Endothelial cell of umbilical vein (primary cell): ENCODE data around the gene TRIP11. TPM values are rescaled to one million over a fixed set of nuclear protein-coding genes. Genes with fewer than 3 reads are reported as not detected.

Experiments used
- BruUV-seq: library from RNA; stranded (reverse); fragments of 400-500 nt; replicated peaks from 2 replicates; lab custom pipeline; 2021; lab: Mats Ljungman, UMichigan
- CTCF ChIA-PET: fragments of 300-600, 350-600 bp; sonication (Branson Sonifier 250); formaldehyde crosslinking; loops from one replicate; lab custom pipeline; 2021; ENCODE audit warnings: antibody characterized with exemption, inconsistent platforms; lab: Charles Lee
- POLR2A ChIA-PET: fragments of 300-600, 350-600 bp; sonication (Branson Sonifier 250); formaldehyde crosslinking; loops from one replicate; lab custom pipeline; 2021; ENCODE audit warnings: antibody characterized with exemption, inconsistent platforms; lab: Charles Lee
- DNase-seq: peaks from one replicate; pipeline ENCODE4 v3.0.0-alpha.2; 2011; ENCODE audit warnings: low read depth, low spot score
- FAIRE-seq: peaks from 2 replicates; lab custom pipeline; 2011; peaks lifted over from hg19 to GRCh38; lab: Jason Lieb, UNC
- H2AFZ ChIP-seq: 2 replicates; pipeline ENCODE4 v1.6.0; 2012; ENCODE audit warnings: low read depth, low read length, control low read depth, inconsistent platforms
- H3K27ac ChIP-seq: 2 replicates; pipeline ENCODE4 v1.5.1; 2011; ENCODE audit warnings: low read depth, mild to moderate bottlenecking, control low read depth, low read length, moderate library complexity; ENCODE audit not compliant: insufficient read depth
- H3K27me3 ChIP-seq, 2 experiments: 2 replicates each; pipeline versions ENCODE4 v1.6.0 to v1.6.1; 2011; ENCODE audit warnings: low read length in 2 of 2, mixed read lengths in 1 of 2; ENCODE audit not compliant: control insufficient read depth in 2 of 2, insufficient read depth in 2 of 2
- H3K36me3 ChIP-seq, 2 experiments: 2 replicates in 1 of 2; 3 replicates in 1 of 2; pipeline ENCODE4 v1.5.1; 2011; ENCODE audit warnings: low read length in 2 of 2, mild to moderate bottlenecking in 1 of 2, moderate library complexity in 1 of 2; ENCODE audit not compliant: control insufficient read depth in 2 of 2, insufficient read depth in 2 of 2; ENCODE audit errors: extremely low read depth in 1 of 2
- H3K4me1 ChIP-seq: 3 replicates; pipeline ENCODE4 v1.5.1; 2011; ENCODE audit warnings: mild to moderate bottlenecking, low read length; ENCODE audit not compliant: control insufficient read depth, insufficient read depth; ENCODE audit errors: extremely low read depth
- H3K4me2 ChIP-seq: 2 replicates; pipeline ENCODE4 v1.6.1; 2011; ENCODE audit warnings: low read length, control low read depth, mixed read lengths; ENCODE audit not compliant: insufficient read depth
- H3K4me3 ChIP-seq, 3 experiments: fragments of 200-600 bp in 1 of 3; sonication (generic), shearing (Covaris generic) in 1 of 3; replicated peaks in 1 of 3; 2 replicates each; pipeline ENCODE4 v1.5.1; 2011 to 2016; ENCODE audit warnings: control low read depth in 3 of 3, low read length in 3 of 3, mild to moderate bottlenecking in 2 of 3, inconsistent platforms in 1 of 3, low read depth in 1 of 3, moderate library complexity in 1 of 3; ENCODE audit not compliant: insufficient read depth in 1 of 3
- H3K79me2 ChIP-seq: 2 replicates; pipeline ENCODE4 v1.6.0; 2012; ENCODE audit warnings: low read length, inconsistent platforms; ENCODE audit not compliant: control insufficient read depth, insufficient read depth
- H3K9ac ChIP-seq: replicated peaks from 2 replicates; pipeline ENCODE3; 2011; ENCODE audit warnings: low read length, control low read depth; ENCODE audit not compliant: insufficient read depth; ENCODE audit errors: extremely low read depth
- H3K9me1 ChIP-seq: replicated peaks from 3 replicates; pipeline ENCODE4 v1.6.0; 2011; ENCODE audit warnings: mild to moderate bottlenecking, low read length; ENCODE audit not compliant: control insufficient read depth, insufficient read depth; ENCODE audit errors: extremely low read depth
- H3K9me3 ChIP-seq: replicated peaks from 2 replicates; pipeline ENCODE4 v1.5.1; 2012; ENCODE audit warnings: low read length, inconsistent platforms; ENCODE audit not compliant: control insufficient read depth, insufficient read depth
- H4K20me1 ChIP-seq: replicated peaks from 2 replicates; pipeline ENCODE3; 2011; ENCODE audit warnings: mild to moderate bottlenecking, low read length; ENCODE audit not compliant: control insufficient read depth, insufficient read depth; ENCODE audit errors: extremely low read depth
- CTCF ChIP-seq, 2 donors: IDR thresholded peaks; 1 replicate in 1 of 2; 2 replicates in 1 of 2; pipeline ENCODE4 v1.5.1; 2011; ENCODE audit warnings: low read length in 2 of 2, mild to moderate bottlenecking in 2 of 2, moderate library complexity in 2 of 2, control low read depth in 1 of 2, inconsistent platforms in 1 of 2, low read depth in 1 of 2; ENCODE audit not compliant: insufficient read depth in 1 of 2; ENCODE audit errors: extremely low read depth in 1 of 2
- FOS ChIP-seq: IDR thresholded peaks from 2 replicates; pipeline ENCODE4 v1.6.1; 2011; ENCODE audit warnings: mild to moderate bottlenecking, low read length, moderate library complexity, borderline replicate concordance; ENCODE audit not compliant: insufficient read depth
- dilution Hi-C: fragments of 300-500 bp; cut with MboI; formaldehyde crosslinking; loops from one replicate; pipeline ENCODE4 v1.15.0; 2019; ENCODE audit warnings: low sequenced_read_pairs; ENCODE audit not compliant: extremely low pct_ligation_motif_present
- intact Hi-C: fragments of 100-400 bp; cut with micrococcal nuclease; formaldehyde crosslinking; loops from one replicate; pipeline ENCODE4 v1.10.0; 2022
- polyA plus RNA-seq, 4 experiments: library from polyadenylated mRNA; depleted of rRNA in 3 of 4; stranded (reverse) in 3 of 4; unstranded in 1 of 4; fragments of >200 nt; gene quantifications; 2 replicates each; pipeline versions ENCODE4 v1.2.1 to v1.2.3, GENCODE V29; 2011 to 2012; ENCODE audit warnings: missing spikeins in 1 of 4
- total RNA-seq: library from RNA; stranded (reverse); gene quantifications from 2 replicates; pipeline ENCODE4 v1.2.3, GENCODE V29; 2021

TRIP11 gene
- total and polyA plus RNA-seq, 2 donors (not counting 3 experiments of a cell fraction or from before 2014, with no cell fraction given) = 7.0 to 58.0 TPM

DNA sequence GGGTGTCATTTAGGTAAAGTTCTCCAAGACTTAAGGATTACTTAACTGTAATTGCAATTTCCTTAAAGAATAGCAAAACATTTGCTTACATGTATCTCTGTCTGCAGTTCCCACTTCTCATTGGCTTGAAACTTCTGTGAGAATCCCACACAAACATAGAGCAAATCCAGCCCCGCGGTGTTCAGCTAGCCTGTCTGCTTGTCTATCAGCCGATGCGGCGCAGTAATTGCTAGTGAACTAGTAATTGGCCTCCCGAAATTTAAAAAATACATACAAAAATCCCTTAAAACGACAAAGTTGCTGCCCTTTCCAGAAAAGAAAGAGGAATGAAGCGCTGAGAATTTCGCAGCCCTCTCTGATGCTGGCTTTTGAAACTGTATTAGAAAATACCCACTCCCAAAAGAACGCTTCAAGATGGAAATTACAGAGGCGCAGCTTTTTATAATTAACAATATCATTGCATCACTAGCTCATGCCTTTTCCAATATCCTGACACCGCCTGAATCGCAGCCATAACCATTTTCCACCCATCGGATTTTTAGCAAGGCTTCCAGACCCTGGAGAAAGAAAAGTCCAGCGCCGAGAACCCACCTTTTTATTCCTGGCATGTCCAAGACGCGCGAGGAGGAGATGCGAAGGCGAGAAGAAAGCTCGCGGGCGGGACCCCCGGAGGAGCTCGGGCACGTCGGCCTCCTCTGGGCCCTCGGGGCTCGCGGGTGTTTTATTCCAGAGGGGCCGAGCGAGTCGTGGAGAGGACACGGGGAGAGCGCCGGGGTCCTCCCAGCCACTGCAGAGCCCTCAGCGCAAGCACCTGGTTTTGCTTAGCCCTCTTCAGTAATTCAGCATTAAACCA, 93.0 kb downstream of the TRIP11 start:
- DNase-seq (peak; percentile 55), FAIRE-seq (peak; percentile 76)
- dilution Hi-C loops = no loop called here
- ChIA-PET POLR2A (no interaction called here), CTCF (interaction anchor here (0.6 to 4.6 kb wide), 9 partner anchors 18 to 160 kb away, joined by 3 to 51 read pairs (median 3); partner anchors contain the start of gene ATXN3)
- Histone ChIP-seq H2AFZ (peak overlapping the region; percentile 68), H3K27me3 (peaks cover 0 to 17% of the 10 kb centered on the region in 2 experiments), H3K36me3 (no peaks in the 10 kb centered on the region), H3K79me2 (no peaks in the 10 kb centered on the region), H3K9me1 (no peaks in the 10 kb centered on the region), H3K27ac (no peak overlapping the region), H3K9ac (peak overlapping the region; percentile 0), H4K20me1 (no peaks in the 10 kb centered on the region), H3K4me2 (peak overlapping the region; percentile 78), H3K4me3 (peak overlapping the region; percentile 2 to 55 (median 48)), H3K9me3 (no peaks in the 10 kb centered on the region), H3K4me1 (peaks cover 4% of the 10 kb centered on the region)
- no peak for TF ChIP-seq CTCF (IDR thresholded peaks at IDR 0.05; ENCODE audit: extremely low read depth in 1 of 2, insufficient read depth in 1 of 2, low read depth in 1 of 2, low read length in 2 of 2)
- no peak for TF ChIP-seq FOS
- intact Hi-C loops = loop anchor here (1.0 to 5.0 kb wide), 6 partner anchors 34 to 438 kb away; partner anchors contain the start of genes ATXN3, CPSF2, NDUFB1 and TRIP11
- TSS peak; percentile 51 for BruUV-seq
